T-helper 2 cell treated with Interferon-gamma antibody and Interleukin-4, amounts not matched to agents 5 μg/mL and 100 μg/mL, for 36 hours (primary cell): Measurements from ENCODE around the gene EXOSC3.
"Not testable (repeated sequence)": the region's sequence is repeated elsewhere in the genome, so short reads cannot be mapped to it uniquely, and the experiment has no call there.

Experiments
- DNase-seq: peaks from one replicate; pipeline ENCODE4 v3.0.0; 2021; ENCODE audit warnings: low spot score
- H3K27ac Mint-ChIP-seq: one replicate; pipeline ENCODE4 v1.8.0; 2021; ENCODE audit warnings: mild to moderate bottlenecking, mixed read lengths
- H3K27me3 Mint-ChIP-seq: one replicate; pipeline ENCODE4 v1.8.0; 2021; ENCODE audit warnings: low read depth, mixed read lengths
- H3K36me3 Mint-ChIP-seq: one replicate; pipeline ENCODE4 v1.8.0; 2021; ENCODE audit warnings: low read depth, mixed read lengths
- H3K4me1 Mint-ChIP-seq: one replicate; pipeline ENCODE4 v1.8.0; 2021; ENCODE audit warnings: low read depth, mixed read lengths
- H3K4me3 Mint-ChIP-seq: one replicate; pipeline ENCODE4 v1.8.0; 2022; ENCODE audit warnings: mild to moderate bottlenecking, moderate library complexity, mixed read lengths
- H3K9me3 Mint-ChIP-seq: one replicate; pipeline ENCODE4 v1.8.0; 2021; ENCODE audit warnings: mixed read lengths

The EXOSC3 gene

GRCh38 chr9:37760416-37761161, 24.3 kb downstream of the EXOSC3 start:
- no peak for DNase-seq
- H3K4me1 Mint-ChIP-seq, result no peaks in the 10 kb centered on the region

GRCh38 chr9:37758747-37759146, 26.1 kb downstream of the EXOSC3 start:
- Mint-ChIP-seq H3K27me3 (no peaks in the 10 kb centered on the region), H3K36me3 (peaks cover 9% of the 10 kb centered on the region), H3K9me3 (no peaks in the 10 kb centered on the region), H3K4me3 (no peak overlapping the region), H3K4me1 (peaks cover 13% of the 10 kb centered on the region), H3K27ac (no peak overlapping the region)
- DNase-seq, result no peak

More at GRCh38 chr9:37760416-37761161, 24.3 kb downstream of the EXOSC3 start:
- H3K4me3 Mint-ChIP-seq, result no peak overlapping the region
- H3K27me3 Mint-ChIP-seq, result no peaks in the 10 kb centered on the region
- H3K36me3 Mint-ChIP-seq, result peaks cover 22% of the 10 kb centered on the region
- no peak overlapping the region for H3K27ac Mint-ChIP-seq
- no peaks in the 10 kb centered on the region for H3K9me3 Mint-ChIP-seq

- peaks cover 20% of the 10 kb centered on the region for H3K4me1 Mint-ChIP-seq
- peak within 1 kb of the TSS; percentile 97 for H3K4me3 Mint-ChIP-seq
- peak; percentile 74 for DNase-seq
- H3K9me3 Mint-ChIP-seq, result peaks cover 6% of the 10 kb centered on the region
- H3K27me3 Mint-ChIP-seq, result no peaks in the 10 kb centered on the region
- H3K36me3 Mint-ChIP-seq, result peaks cover 5% of the 10 kb centered on the region
- peak within 1 kb of the TSS; percentile 88 for H3K27ac Mint-ChIP-seq
These were observed 31.2 kb downstream of the EXOSC3 start, which contains the start of gene TRMT10B for GRCh38 chr9:37753489-37754190. TSS of gene TRMT10B (plus strand) at chr9:37753805. CDS start at chr9:37761932, 8,127 bp downstream.

- peaks cover 5% of the 10 kb centered on the region for H3K36me3 Mint-ChIP-seq
- peak overlapping the region; percentile 97 for H3K4me3 Mint-ChIP-seq
- H3K27ac Mint-ChIP-seq, result peak overlapping the region; percentile 88
- peaks cover 20% of the 10 kb centered on the region for H3K4me1 Mint-ChIP-seq
- DNase-seq, result no peak
- H3K9me3 Mint-ChIP-seq, result peaks cover 6% of the 10 kb centered on the region
- H3K27me3 Mint-ChIP-seq, result no peaks in the 10 kb centered on the region
These were observed 32.0 kb downstream of the EXOSC3 start for GRCh38 chr9:37752642-37753488.

GRCh38 chr9:37752112-37752511, 32.8 kb downstream of the EXOSC3 start:
- DNase-seq, H3K4me3 Mint-ChIP-seq, H3K9me3 Mint-ChIP-seq, H3K27ac Mint-ChIP-seq, H3K27me3 Mint-ChIP-seq, H3K36me3 Mint-ChIP-seq: not testable (repeated sequence)
- H3K4me1 Mint-ChIP-seq, result peaks cover 20% of the 10 kb centered on the region

GRCh38 chr9:37751704-37752103, 33.2 kb downstream of the EXOSC3 start:
- peaks cover 22% of the 10 kb centered on the region for H3K4me1 Mint-ChIP-seq
- not testable (repeated sequence) for DNase-seq, H3K27me3 Mint-ChIP-seq, H3K36me3 Mint-ChIP-seq, H3K4me3 Mint-ChIP-seq, H3K27ac Mint-ChIP-seq, H3K9me3 Mint-ChIP-seq

- no peaks in the 10 kb centered on the region for H3K27me3 Mint-ChIP-seq
- no peak overlapping the region for H3K4me3 Mint-ChIP-seq
- peaks cover 5% of the 10 kb centered on the region for H3K36me3 Mint-ChIP-seq
- peaks cover 6% of the 10 kb centered on the region for H3K9me3 Mint-ChIP-seq
- H3K27ac Mint-ChIP-seq, result no peak overlapping the region
- DNase-seq, result no peak
- peaks cover 22% of the 10 kb centered on the region for H3K4me1 Mint-ChIP-seq
These were observed 33.7 kb downstream of the EXOSC3 start for GRCh38 chr9:37751186-37751585.

GRCh38 chr9:37749129-37749528, 35.7 kb downstream of the EXOSC3 start:
- no peak overlapping the region for H3K4me3 Mint-ChIP-seq
- peaks cover 3% of the 10 kb centered on the region for H3K27me3 Mint-ChIP-seq
- peaks cover 13% of the 10 kb centered on the region for H3K4me1 Mint-ChIP-seq
- DNase-seq, result no peak
- peaks cover 6% of the 10 kb centered on the region for H3K9me3 Mint-ChIP-seq
- H3K27ac Mint-ChIP-seq, result no peak overlapping the region
- no peaks in the 10 kb centered on the region for H3K36me3 Mint-ChIP-seq

- peak; percentile 32 for DNase-seq
- H3K36me3 Mint-ChIP-seq, result no peaks in the 10 kb centered on the region
- no peak overlapping the region for H3K27ac Mint-ChIP-seq
- no peaks in the 10 kb centered on the region for H3K9me3 Mint-ChIP-seq
- H3K4me1 Mint-ChIP-seq, result peaks cover 2% of the 10 kb centered on the region
- H3K27me3 Mint-ChIP-seq, result peaks cover 3% of the 10 kb centered on the region
- no peak overlapping the region for H3K4me3 Mint-ChIP-seq
These were observed 37.6 kb downstream of the EXOSC3 start for GRCh38 chr9:37747271-37747753.

- no peak for DNase-seq
- H3K9me3 Mint-ChIP-seq, result no peaks in the 10 kb centered on the region
- H3K4me3 Mint-ChIP-seq, result no peak overlapping the region
- H3K36me3 Mint-ChIP-seq, result no peaks in the 10 kb centered on the region
- peaks cover 3% of the 10 kb centered on the region for H3K27me3 Mint-ChIP-seq
- H3K4me1 Mint-ChIP-seq, result peaks cover 2% of the 10 kb centered on the region
- no peak overlapping the region for H3K27ac Mint-ChIP-seq
These were observed 38.2 kb downstream of the EXOSC3 start for GRCh38 chr9:37746448-37747270.

GRCh38 chr9:37745970-37746369, 38.9 kb downstream of the EXOSC3 start:
- no peaks in the 10 kb centered on the region for H3K36me3 Mint-ChIP-seq
- H3K4me3 Mint-ChIP-seq, result no peak overlapping the region
- no peak for DNase-seq
- no peak overlapping the region for H3K27ac Mint-ChIP-seq
- peaks cover 2% of the 10 kb centered on the region for H3K4me1 Mint-ChIP-seq
- no peaks in the 10 kb centered on the region for H3K9me3 Mint-ChIP-seq
- peaks cover 3% of the 10 kb centered on the region for H3K27me3 Mint-ChIP-seq

GRCh38 chr9:37740631-37741328, 44.1 kb downstream of the EXOSC3 start:
- Mint-ChIP-seq H3K27ac (no peak overlapping the region), H3K4me1 (no peaks in the 10 kb centered on the region), H3K9me3 (no peaks in the 10 kb centered on the region), H3K4me3 (no peak overlapping the region), H3K27me3 (peaks cover 5% of the 10 kb centered on the region), H3K36me3 (no peaks in the 10 kb centered on the region)
- DNase-seq, result no peak

GRCh38 chr9:37740128-37740527, 44.7 kb downstream of the EXOSC3 start:
- no peak for DNase-seq
- H3K27ac Mint-ChIP-seq, result no peak overlapping the region
- no peak overlapping the region for H3K4me3 Mint-ChIP-seq
- no peaks in the 10 kb centered on the region for H3K9me3 Mint-ChIP-seq
- peaks cover 9% of the 10 kb centered on the region for H3K27me3 Mint-ChIP-seq
- H3K36me3 Mint-ChIP-seq, result no peaks in the 10 kb centered on the region
- no peaks in the 10 kb centered on the region for H3K4me1 Mint-ChIP-seq
